ENCODE measurements around the gene EHBP1L1. TPM values are rescaled to one million over a fixed set of nuclear protein-coding genes. Genes with fewer than 3 reads are reported as not detected.
A peak's percentile ranks its signal among the peaks of the same experiment; 100 is the strongest.

The EHBP1L1 gene
- total and polyA plus RNA-seq, 2 of the 13 experiments (the other 11 are each of a cell fraction or from before 2014, with no cell fraction given): 8.3 to 10.6 TPM

DNA sequence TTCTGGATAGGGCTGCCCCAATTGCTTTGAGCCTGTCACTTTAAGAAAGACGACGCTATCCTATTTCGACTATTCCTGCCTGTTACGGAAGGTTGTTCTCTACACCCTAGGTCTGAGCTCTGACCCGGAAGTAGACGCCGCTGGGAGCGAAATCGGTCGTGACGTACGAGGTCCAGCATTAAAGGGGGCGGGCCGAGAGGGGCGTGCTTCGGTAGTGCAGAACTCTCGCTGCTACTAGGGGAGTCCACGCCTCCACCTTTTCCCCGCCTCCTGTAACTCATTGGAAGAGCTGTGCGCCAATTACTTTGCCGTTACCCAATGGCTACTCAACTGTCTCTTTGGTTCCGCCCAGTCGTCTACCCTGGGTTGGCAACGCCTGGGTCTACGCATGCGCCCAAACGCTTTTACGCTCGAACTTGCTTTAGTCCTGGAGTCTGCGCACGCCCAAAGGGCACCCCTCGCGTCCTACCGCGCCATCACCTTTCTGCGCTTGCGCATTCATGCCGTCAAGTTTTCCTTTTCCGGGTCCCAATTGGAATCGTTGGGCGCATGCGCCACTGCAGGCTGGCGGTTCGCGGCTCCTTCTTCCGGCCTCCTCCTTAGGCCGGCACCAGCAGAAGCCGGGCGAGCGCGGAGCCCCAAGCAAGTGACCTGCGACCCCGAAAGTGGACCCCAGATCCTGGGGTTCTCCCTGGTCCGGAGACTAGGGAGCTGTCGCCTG, 39.5 kb downstream of the EHBP1L1 start, which contains the start of gene PCNX3 (continued):
- no peak for TF ChIP-seq ZEB1 (IDR thresholded peaks at IDR 0.05; ENCODE audit: insufficient replicate concordance, low read depth)
- TF ChIP-seq MAFF (IDR thresholded peaks at IDR 0.05; ENCODE audit: low read depth, low read length): no peak
- peak in 1 of 2 experiments; percentile 44; a peak in 2 of 4 replicates for TF ChIP-seq POLR2A (IDR thresholded peaks at IDR 0.05; ENCODE audit: insufficient read depth in 1 of 2, low read depth in 2 of 2, low read length in 2 of 2)
- TF ChIP-seq ZNF101 (CRISPR knock-in tag; IDR thresholded peaks at IDR 0.05; ENCODE audit: borderline replicate concordance, low read depth): no peak
- peak; percentile 73 for TF ChIP-seq YY1 (IDR thresholded peaks at IDR 0.05; ENCODE audit: insufficient read depth, insufficient replicate concordance, low read depth, low read length)
- TF ChIP-seq ZBTB40 (IDR thresholded peaks at IDR 0.05): no peak; the same call in 1 of the 2 replicates
- no peak; the same call in 1 of the 2 replicates for TF ChIP-seq ZBTB40 (CRISPR knock-in tag; IDR thresholded peaks at IDR 0.05)
- TF ChIP-seq, protein P1, sequence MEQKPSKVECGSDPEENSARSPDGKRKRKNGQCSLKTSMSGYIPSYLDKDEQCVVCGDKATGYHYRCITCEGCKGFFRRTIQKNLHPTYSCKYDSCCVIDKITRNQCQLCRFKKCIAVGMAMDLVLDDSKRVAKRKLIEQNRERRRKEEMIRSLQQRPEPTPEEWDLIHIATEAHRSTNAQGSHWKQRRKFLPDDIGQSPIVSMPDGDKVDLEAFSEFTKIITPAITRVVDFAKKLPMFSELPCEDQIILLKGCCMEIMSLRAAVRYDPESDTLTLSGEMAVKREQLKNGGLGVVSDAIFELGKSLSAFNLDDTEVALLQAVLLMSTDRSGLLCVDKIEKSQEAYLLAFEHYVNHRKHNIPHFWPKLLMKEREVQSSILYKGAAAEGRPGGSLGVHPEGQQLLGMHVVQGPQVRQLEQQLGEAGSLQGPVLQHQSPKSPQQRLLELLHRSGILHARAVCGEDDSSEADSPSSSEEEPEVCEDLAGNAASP (CRISPR knock-in tag; IDR thresholded peaks at IDR 0.05; ENCODE audit: borderline replicate concordance): no peak
- TF ChIP-seq TEAD2 (CRISPR knock-in tag; IDR thresholded peaks at IDR 0.05): no peak
- TF ChIP-seq ZNF607 (CRISPR knock-in tag; IDR thresholded peaks at IDR 0.05; ENCODE audit: borderline replicate concordance): no peak
- TF ChIP-seq MAZ (IDR thresholded peaks at IDR 0.05; ENCODE audit: borderline replicate concordance, low read depth, low read length): no peak
- peak; percentile 65 for TF ChIP-seq MAZ (CRISPR knock-in tag; IDR thresholded peaks at IDR 0.05; ENCODE audit: low read depth)
- TF ChIP-seq RFX5 (IDR thresholded peaks at IDR 0.05; ENCODE audit: low read depth, low read length): no peak; the same call in 1 of the 2 replicates
- TF ChIP-seq ZNF780A (CRISPR knock-in tag; IDR thresholded peaks at IDR 0.05): no peak
- no peak for TF ChIP-seq EZH2 (conservative IDR thresholded peaks at IDR 0.05; ENCODE audit: low read depth, low read length)
- no peak for TF ChIP-seq NR1H2 (CRISPR knock-in tag; IDR thresholded peaks at IDR 0.05; ENCODE audit: borderline replicate concordance, low read depth)
- TF ChIP-seq, protein P2, sequence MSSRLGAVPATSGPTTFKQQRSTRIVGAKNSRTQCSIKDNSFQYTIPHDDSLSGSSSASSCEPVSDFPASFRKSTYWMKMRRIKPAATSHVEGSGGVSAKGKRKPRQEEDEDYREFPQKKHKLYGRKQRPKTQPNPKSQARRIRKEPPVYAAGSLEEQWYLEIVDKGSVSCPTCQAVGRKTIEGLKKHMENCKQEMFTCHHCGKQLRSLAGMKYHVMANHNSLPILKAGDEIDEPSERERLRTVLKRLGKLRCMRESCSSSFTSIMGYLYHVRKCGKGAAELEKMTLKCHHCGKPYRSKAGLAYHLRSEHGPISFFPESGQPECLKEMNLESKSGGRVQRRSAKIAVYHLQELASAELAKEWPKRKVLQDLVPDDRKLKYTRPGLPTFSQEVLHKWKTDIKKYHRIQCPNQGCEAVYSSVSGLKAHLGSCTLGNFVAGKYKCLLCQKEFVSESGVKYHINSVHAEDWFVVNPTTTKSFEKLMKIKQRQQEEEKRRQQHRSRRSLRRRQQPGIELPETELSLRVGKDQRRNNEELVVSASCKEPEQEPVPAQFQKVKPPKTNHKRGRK (CRISPR knock-in tag; IDR thresholded peaks at IDR 0.05): no peak
- TF ChIP-seq BORCS8-MEF2B (CRISPR knock-in tag; IDR thresholded peaks at IDR 0.05): peak; percentile 50; the same call in 1 of the 2 replicates

Data from HepG2 (cell line).